ENCODE data around the gene HOXD8.

HOXD8 gene

GRCh38 chr2:176160986-176161824 is 31.7 kb downstream of the HOXD8 start:
- peak; percentile 7 for DNase-seq

DNA sequence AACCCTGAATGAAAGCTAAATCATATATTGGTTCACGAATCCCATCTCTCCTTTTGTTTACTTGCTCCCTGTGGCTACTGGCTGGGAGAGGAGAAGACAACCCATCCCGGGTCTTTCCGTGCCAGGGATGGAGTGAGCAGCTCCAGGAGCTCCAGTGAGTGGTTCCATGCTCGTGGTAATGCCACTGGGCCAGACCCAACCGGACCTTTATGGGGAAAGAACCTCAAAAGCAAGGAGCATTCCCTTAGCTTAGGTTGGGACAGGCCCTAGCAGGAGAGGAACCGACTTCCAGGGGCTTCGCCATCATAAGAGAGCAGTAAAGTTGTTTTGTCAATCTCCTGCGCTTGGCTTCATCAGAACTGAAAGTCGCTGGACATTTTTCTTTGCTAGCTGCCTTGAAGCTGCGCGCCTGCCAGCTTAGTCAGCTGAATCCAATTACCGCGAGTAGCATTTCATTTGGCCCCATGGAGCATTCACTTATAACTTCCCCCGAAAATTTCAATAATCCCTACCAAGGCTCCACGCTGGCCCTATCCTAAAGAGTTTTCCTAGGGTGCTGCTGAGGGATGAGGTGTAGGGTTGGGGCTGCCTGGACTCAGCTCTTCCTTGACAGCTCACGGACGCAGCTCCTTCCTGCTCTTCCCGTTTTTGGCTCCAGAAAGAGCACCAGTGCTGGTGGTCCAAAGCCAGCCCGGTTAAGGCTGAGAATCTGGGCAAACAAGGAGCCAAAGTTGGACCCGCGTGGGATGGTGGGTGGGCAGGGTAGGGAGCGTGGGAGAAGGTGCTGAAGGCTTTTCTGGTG is 32.5 kb downstream of the HOXD8 start:
- DNase-seq, result peak; percentile 86

DNA sequence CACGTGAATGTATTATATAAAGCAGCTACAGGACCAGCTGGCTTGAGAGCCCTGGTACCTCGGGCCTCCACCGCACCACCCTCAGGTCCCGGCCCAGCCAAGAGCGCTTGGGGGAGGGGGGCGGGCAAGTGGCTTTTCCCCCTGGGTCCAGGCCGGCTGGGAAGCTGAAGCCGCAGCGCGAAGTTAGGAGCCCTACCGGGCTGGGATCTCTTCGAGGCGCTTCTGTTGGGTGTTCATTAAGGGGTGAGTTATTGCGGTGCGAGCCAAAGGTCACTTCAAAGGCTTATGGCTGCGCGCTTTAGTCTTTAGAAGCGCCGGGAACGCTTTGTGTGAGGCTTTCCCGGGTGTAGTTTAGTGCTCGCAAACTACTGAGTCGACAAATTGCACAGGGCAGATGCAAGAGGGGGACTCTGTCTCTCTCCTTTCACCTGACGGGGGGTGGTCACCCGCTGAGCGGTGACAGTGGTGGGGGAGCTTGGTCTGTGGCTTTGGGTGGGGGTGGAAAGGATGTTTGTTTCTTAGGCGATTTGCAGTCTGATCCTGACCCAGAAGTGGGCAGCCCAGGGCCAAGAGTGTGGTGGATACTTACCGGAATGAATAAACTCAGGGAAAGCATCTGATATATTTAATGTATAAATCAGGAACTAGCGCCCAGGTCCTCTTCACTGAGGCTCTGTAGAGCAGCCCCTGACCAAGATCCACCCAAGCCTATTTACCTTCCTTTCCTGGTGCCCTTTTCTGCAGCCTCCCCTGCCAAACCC is 33.6 kb downstream of the HOXD8 start:
- no peak for DNase-seq

GRCh38 chr2:176163672-176164056 is 34.2 kb downstream of the HOXD8 start:
- DNase-seq, result no peak

DNA sequence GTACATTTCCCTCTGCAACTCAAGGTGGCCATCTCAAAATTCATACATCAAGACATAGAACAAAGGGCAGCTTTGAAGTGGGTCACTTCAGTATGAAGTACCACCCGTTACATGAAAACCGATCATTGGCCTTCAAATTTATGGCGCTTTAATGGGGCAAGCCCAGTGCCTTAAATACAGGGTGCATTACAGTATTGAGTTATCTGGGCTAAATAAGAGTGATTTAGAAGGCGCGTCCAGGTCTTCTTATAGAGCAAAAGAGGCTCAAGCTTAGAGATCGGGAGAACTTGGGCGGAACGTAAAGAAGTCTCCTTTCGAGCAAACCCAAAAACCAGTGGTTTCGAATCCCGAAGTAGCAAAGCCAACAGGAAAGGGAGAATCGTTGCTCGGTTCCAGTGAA is 34.7 kb downstream of the HOXD8 start:
- no peak for DNase-seq

DNA sequence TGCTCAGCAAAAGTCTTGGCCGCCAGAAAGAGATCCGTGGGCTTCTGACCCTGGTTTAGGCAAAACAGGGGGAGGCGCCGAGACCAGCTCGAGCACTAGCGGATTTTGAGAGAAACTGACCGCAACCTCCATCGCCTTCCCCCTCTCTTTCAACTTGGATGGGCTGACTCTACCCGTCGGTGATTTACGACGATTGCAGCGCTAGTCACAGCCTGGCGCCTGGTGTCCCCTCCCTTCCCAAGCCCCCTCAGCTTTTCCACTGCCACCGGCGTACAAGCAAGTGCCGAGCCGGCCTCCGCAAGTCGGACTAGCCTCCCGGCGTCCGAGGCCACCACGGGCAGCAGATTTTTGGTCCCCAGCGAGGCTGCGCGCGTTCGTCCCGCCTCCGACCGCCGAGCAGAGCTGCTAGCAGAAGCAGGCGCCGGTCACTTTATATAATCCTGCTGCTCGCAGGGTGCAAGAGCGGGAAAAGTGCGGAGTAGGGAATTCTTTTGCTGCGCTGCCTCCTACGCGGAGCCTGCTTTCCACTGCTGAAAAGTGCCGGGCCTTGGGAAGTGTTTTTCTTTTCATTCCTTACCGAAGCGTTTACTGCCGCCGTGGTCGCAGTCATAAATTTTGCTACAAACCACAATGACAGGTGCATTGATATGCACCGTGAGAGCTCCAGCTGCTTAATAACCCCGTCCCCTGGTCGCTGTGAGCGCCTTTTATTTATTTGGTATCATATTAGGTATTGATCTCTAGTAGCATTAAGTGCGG is 35.3 kb downstream of the HOXD8 start:
- no peak for DNase-seq

GRCh38 chr2:176165370-176166050 is 36.0 kb downstream of the HOXD8 start:
- DNase-seq, result no peak

DNA sequence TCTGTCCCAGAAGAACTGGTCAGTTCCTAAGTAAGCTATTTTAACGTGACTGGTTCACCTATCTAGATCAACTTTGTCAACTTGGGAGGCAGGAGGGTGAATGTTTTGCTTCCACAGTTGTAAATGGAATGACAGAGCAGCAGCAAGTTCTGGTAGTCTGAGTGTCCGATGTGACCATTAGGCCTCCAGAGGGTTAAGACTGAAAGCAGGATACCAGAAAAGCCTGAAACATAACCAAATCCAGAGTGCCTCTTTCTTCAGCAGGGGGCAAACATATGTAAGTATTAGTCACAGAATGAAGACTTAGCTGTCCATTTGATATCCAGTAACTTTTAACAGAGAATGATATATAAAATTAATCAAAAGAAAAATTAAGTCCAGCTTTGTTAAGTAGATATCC is 36.8 kb downstream of the HOXD8 start:
- DNase-seq, result no peak

GRCh38 chr2:176167398-176167797 is 37.9 kb downstream of the HOXD8 start:
- peak; percentile 60 for DNase-seq

DNA sequence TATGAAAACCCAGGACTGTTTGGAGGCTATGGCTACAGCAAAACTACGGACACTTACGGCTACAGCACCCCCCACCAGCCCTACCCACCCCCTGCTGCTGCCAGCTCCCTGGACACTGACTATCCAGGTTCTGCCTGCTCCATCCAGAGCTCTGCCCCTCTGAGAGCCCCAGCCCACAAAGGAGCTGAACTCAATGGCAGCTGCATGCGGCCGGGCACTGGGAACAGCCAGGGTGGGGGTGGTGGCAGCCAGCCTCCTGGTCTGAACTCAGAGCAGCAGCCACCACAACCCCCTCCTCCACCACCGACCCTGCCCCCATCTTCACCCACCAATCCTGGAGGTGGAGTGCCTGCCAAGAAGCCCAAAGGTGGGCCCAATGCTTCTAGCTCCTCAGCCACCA is 39.7 kb downstream of the HOXD8 start:
- DNase-seq, result no peak

DNA sequence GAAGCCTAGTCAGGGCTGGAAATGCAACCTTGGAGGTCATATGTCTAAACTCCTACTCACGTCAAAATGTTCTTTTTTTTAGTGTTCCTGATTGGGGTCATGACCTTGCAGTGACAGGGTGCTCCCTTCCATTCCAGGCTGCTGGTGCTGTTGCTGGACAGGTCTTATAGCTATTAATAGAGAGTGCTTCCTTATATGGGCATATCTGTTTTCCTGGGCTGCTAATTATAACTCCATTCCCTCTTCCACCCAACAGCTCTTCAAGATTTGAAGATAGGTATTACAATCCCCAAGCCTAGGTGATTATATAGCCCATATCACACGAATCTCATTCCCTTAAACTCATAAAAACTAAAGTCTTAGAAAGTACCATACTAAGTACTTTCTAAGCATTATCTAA is 40.2 kb downstream of the HOXD8 start:
- DNase-seq, result no peak

GRCh38 chr2:176170602-176171305 is 41.2 kb downstream of the HOXD8 start:
- no peak for DNase-seq

DNA sequence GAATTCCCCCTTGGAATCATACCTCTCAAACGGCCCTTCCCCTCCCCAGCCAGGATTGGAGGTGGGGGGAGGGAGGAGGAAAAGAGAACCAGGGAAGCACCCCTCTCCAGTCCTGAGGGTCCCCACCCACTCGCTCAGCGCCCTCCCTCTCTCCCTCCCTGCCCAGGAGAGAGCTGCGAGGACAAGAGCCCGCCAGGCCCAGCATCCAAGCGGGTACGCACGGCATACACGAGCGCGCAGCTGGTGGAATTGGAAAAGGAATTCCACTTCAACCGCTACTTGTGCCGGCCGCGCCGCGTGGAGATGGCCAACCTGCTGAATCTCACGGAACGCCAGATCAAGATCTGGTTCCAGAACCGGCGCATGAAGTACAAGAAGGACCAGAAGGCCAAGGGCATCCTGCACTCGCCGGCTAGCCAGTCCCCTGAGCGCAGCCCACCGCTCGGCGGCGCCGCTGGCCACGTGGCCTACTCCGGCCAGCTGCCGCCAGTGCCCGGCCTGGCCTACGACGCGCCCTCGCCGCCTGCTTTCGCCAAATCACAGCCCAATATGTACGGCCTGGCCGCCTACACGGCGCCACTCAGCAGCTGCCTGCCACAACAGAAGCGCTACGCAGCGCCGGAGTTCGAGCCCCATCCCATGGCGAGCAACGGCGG is 42.0 kb downstream of the HOXD8 start:
- DNase-seq, result no peak

DNA sequence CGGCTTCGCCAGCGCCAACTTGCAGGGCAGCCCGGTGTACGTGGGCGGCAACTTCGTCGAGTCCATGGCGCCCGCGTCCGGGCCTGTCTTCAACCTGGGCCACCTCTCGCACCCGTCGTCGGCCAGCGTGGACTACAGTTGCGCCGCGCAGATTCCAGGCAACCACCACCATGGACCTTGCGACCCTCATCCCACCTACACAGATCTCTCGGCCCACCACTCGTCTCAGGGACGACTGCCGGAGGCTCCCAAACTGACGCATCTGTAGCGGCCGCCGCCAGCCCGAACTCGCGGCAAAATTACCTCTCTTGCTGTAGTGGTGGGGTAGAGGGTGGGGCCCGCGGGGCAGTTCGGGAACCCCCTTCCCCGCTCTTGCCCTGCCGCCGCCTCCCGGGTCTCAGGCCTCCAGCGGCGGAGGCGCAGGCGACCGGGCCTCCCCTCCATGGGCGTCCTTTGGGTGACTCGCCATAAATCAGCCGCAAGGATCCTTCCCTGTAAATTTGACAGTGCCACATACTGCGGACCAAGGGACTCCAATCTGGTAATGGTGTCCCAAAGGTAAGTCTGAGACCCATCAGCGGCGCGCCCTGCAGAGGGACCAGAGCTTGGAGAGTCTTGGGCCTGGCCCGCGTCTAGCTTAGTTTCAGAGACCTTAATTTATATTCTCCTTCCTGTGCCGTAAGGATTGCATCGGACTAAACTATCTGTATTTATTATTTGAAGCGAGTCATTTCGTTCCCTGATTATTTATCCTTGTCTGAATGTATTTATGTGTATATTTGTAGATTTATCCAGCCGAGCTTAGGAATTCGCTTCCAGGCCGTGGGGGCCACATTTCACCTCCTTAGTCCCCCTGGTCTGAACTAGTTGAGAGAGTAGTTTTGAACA is 42.7 kb downstream of the HOXD8 start:
- DNase-seq, result no peak

GRCh38 chr2:176172895-176173566 is 43.5 kb downstream of the HOXD8 start:
- DNase-seq, result no peak

- no peak for DNase-seq
These were observed 44.3 kb downstream of the HOXD8 start for GRCh38 chr2:176173567-176174381.

DNA sequence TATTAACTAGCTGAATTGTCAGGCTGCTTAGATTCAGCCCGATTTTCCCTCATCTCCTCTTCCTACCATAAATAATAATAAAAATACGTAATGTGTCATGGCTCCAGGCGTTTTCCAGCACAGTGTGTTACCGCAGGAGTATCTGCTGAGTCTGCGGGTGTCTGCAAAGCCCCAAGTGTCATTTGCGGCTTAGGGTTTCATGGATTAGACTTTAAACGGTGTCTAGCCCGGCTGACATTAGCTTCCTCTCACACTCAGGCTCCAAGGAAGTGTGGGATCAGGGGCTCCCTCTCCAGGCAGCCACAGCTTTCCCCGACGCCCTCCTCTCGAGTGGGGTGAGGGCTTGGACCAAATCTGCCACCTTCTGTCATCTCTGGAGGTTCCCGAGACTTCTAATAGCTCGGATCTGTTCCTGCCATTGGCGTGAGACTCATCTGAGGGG is 44.9 kb downstream of the HOXD8 start:
- DNase-seq, result no peak

Measured in fibroblast of skin of right quadriceps (primary cell).